NCI-H187 (cell line): ENCODE measurements around the gene ZNF436.
A peak's percentile ranks its signal among the peaks of the same experiment; 100 is the strongest.

Experiments
- DNase-seq, 2 experiments: peaks; one replicate each; lab custom pipeline; 2025; lab: John Stamatoyannopoulos, UW

Gene ZNF436

GRCh38 chr1:23366598-23366997 is 3.0 kb downstream of the ZNF436 start:
- no peak for DNase-seq

- no peak for DNase-seq
Measured at GRCh38 chr1:23366146-23366545, 3.5 kb downstream of the ZNF436 start.

- DNase-seq: no peak
Measured at GRCh38 chr1:23362218-23362713, 7.4 kb downstream of the ZNF436 start.

- DNase-seq: no peak
Measured at GRCh38 chr1:23358310-23358875, 11.2 kb downstream of the ZNF436 start.

- DNase-seq: no peak
Measured at GRCh38 chr1:23357138-23357908, 12.3 kb downstream of the ZNF436 start.

- DNase-seq: no peak
Measured at GRCh38 chr1:23356471-23357137, 13.0 kb downstream of the ZNF436 start.

GRCh38 chr1:23354245-23354644 is 15.4 kb downstream of the ZNF436 start:
- DNase-seq: no peak

GRCh38 chr1:23352096-23352695 is 17.4 kb downstream of the ZNF436 start:
- DNase-seq: no peak

- no peak for DNase-seq
Measured at GRCh38 chr1:23345920-23346319, 23.7 kb downstream of the ZNF436 start.

- peak in 1 of 2 experiments; percentile 69 for DNase-seq
Measured at GRCh38 chr1:23344987-23345472, 24.6 kb downstream of the ZNF436 start.

- peak; percentile 96 to 97 for DNase-seq
Measured at GRCh38 chr1:23344111-23344986, 25.3 kb downstream of the ZNF436 start, which contains the start of gene HNRNPR. Gene HNRNPR, minus strand, starts transcription at chr1:23344284. Its CDS starts 3,276 bp downstream, at chr1:23341008.

GRCh38 chr1:23343221-23344110 is 26.2 kb downstream of the ZNF436 start:
- DNase-seq: no peak

GRCh38 chr1:23341931-23342692 is 27.5 kb downstream of the ZNF436 start:
- no peak for DNase-seq

GRCh38 chr1:23339632-23340031 is 30.0 kb downstream of the ZNF436 start:
- no peak for DNase-seq

GRCh38 chr1:23337869-23338268 is 31.8 kb downstream of the ZNF436 start:
- no peak for DNase-seq

GRCh38 chr1:23331713-23332112 is 37.9 kb downstream of the ZNF436 start:
- DNase-seq: no peak

GRCh38 chr1:23330846-23331245 is 38.8 kb downstream of the ZNF436 start:
- no peak for DNase-seq

GRCh38 chr1:23325393-23325792 is 44.2 kb downstream of the ZNF436 start:
- no peak for DNase-seq

- no peak for DNase-seq
Measured at GRCh38 chr1:23322770-23323169, 46.9 kb downstream of the ZNF436 start.
